K562 (cell line): Measurements from ENCODE around the gene PRKCSH. TPM values are rescaled to one million over a fixed set of nuclear protein-coding genes. Genes with fewer than 3 reads are reported as not detected.

Experiments used
- ATAC-seq: fragments of 200-7000 bp; cut with Tn5 transposase; 3 replicates; pipeline ENCODE4 v1.9.1; 2020; ENCODE audit warnings: moderate library complexity
- Bru-seq: library from RNA; stranded (reverse); fragments of 400-500 nt; gene quantifications from one replicate; lab custom pipeline; 2021; lab: Mats Ljungman, UMichigan
- BruChase-seq, 2 experiments: library from RNA; stranded (reverse); fragments of 400-500 nt; gene quantifications; one replicate each; lab custom pipeline; 2021; lab: Mats Ljungman, UMichigan
- BruUV-seq: library from RNA; stranded (reverse); fragments of 400-500 nt; replicated peaks from 2 replicates; lab custom pipeline; 2021; lab: Mats Ljungman, UMichigan
- CTCF ChIA-PET: fragments of 300-600 bp; formaldehyde crosslinking; extraction: SDS; loops from one replicate; lab custom pipeline; 2021; ENCODE audit warnings: low intra/inter-chr PET ratio; lab: Yijun Ruan, JAX
- POLR2A ChIA-PET: fragments of 300-600, 350-650 bp; sonication (Branson Sonifier 250); formaldehyde crosslinking; extraction: SDS; loops from one replicate; lab custom pipeline; 2021; ENCODE audit warnings: antibody characterized with exemption, inconsistent platforms; lab: Yijun Ruan, JAX
- DNase-seq, 4 experiments: peaks; one replicate each; pipeline versions ENCODE4 v3.0.0 to v3.0.0-alpha.2; 2011 to 2018; ENCODE audit warnings: low spot score in 3 of 4, mixed read lengths in 3 of 4; ENCODE audit errors: extremely low read depth in 1 of 4
- FAIRE-seq: peaks from 2 replicates; lab custom pipeline; 2011; peaks lifted over from hg19 to GRCh38; lab: Jason Lieb, UNC
- H2AFZ ChIP-seq: 2 replicates; pipeline ENCODE4 v1.6.0; 2011; ENCODE audit warnings: low read depth, low read length, control low read depth, inconsistent platforms
- H3K27ac ChIP-seq: fragments of 200-600 bp; 3 replicates; pipeline ENCODE4 v1.8.0; 2011; ENCODE audit warnings: low read depth, mild to moderate bottlenecking, control low read depth, inconsistent platforms, low read length, moderate library complexity, mixed read lengths; ENCODE audit errors: extremely low read depth
- H3K27me3 ChIP-seq, 2 experiments: fragments of 300-600 bp in 1 of 2; 2 replicates in 1 of 2; 3 replicates in 1 of 2; pipeline versions ENCODE4 v1.6.0 to v1.8.0; 2011; ENCODE audit warnings: inconsistent platforms in 2 of 2, low read length in 2 of 2, mild to moderate bottlenecking in 1 of 2, mixed read lengths in 1 of 2, moderate library complexity in 1 of 2; ENCODE audit not compliant: control insufficient read depth in 2 of 2, insufficient read depth in 2 of 2
- H3K36me3 ChIP-seq: fragments of 300-600 bp; 3 replicates; pipeline ENCODE4 v1.8.0; 2011; ENCODE audit warnings: mild to moderate bottlenecking, low read length, inconsistent platforms; ENCODE audit not compliant: control insufficient read depth, insufficient read depth
- H3K4me1 ChIP-seq, 2 experiments: fragments of 200-600 bp in 1 of 2; replicated peaks in 1 of 2; 2 replicates in 1 of 2; 3 replicates in 1 of 2; pipeline versions ENCODE4 v1.5.1 to v1.8.0; 2011; ENCODE audit warnings: inconsistent platforms in 2 of 2, low read length in 2 of 2, mild to moderate bottlenecking in 1 of 2, mixed read lengths in 1 of 2, moderate library complexity in 1 of 2; ENCODE audit not compliant: control insufficient read depth in 2 of 2, insufficient read depth in 2 of 2
- H3K4me2 ChIP-seq: 2 replicates; pipeline ENCODE4 v1.6.1; 2011; ENCODE audit warnings: low read length, control low read depth, inconsistent platforms, mixed read lengths; ENCODE audit not compliant: insufficient read depth
- H3K4me3 ChIP-seq: fragments of 200-600 bp; sonication (generic), shearing (Covaris generic); 2 replicates; pipeline ENCODE4 v1.5.1; 2016; ENCODE audit warnings: control low read depth, inconsistent platforms
- H3K79me2 ChIP-seq: fragments of 200-600 bp; 3 replicates; pipeline ENCODE4 v1.8.0; 2011; ENCODE audit warnings: low read length, inconsistent platforms; ENCODE audit not compliant: control insufficient read depth, insufficient read depth
- H3K9ac ChIP-seq, 2 experiments: 2 replicates each; pipeline versions ENCODE4 v1.6.0 to v1.6.1; 2011; ENCODE audit warnings: low read depth in 2 of 2, low read length in 2 of 2, control low read depth in 1 of 2, inconsistent platforms in 1 of 2, mild to moderate bottlenecking in 1 of 2, mixed read lengths in 1 of 2; ENCODE audit not compliant: insufficient read depth in 1 of 2
- H3K9me1 ChIP-seq: one replicate; pipeline ENCODE4 v1.6.0; 2011; ENCODE audit warnings: inconsistent platforms, mild to moderate bottlenecking, low read length, moderate library complexity; ENCODE audit not compliant: control insufficient read depth, insufficient read depth
- H3K9me3 ChIP-seq: replicated peaks from 2 replicates; pipeline ENCODE4 v1.5.1; 2011; ENCODE audit warnings: low read depth, low read length, inconsistent platforms; ENCODE audit not compliant: control insufficient read depth, insufficient read depth
- H4K20me1 ChIP-seq: replicated peaks from 2 replicates; pipeline ENCODE4 v1.6.1; 2011; ENCODE audit warnings: low read length, inconsistent platforms, mixed read lengths; ENCODE audit not compliant: control insufficient read depth, insufficient read depth
- DACH1 ChIP-seq: fragments of 450-650 bp; IDR thresholded peaks from 2 replicates; pipeline ENCODE4 v1.6.1; 2018; ENCODE audit not compliant: partially characterized antibody
- GABPB1 ChIP-seq: sonication (generic); formaldehyde crosslinking; IDR thresholded peaks from 2 replicates; pipeline ENCODE4 v1.8.0; 2022; ENCODE audit warnings: mild to moderate bottlenecking, missing genetic modification reagents
- POLR2AphosphoS2 ChIP-seq: IDR thresholded peaks from 2 replicates; pipeline ENCODE4 v1.6.1; 2012; ENCODE audit warnings: low read length, improper control_type of control experiment
- U2AF2 ChIP-seq: fragments of 200-400 bp; formaldehyde crosslinking; optimal IDR thresholded peaks from 2 replicates; pipeline ENCODE3; 2017; ENCODE audit warnings: low read depth, mild to moderate bottlenecking, low read length
- ZNF124 ChIP-seq: sonication (generic); formaldehyde crosslinking; IDR thresholded peaks from 2 replicates; pipeline ENCODE4 v1.8.1; 2022; ENCODE audit warnings: missing genetic modification reagents
- ZNF174 ChIP-seq: fragments of 250-450 bp; sonication (Bioruptor Pico); IDR thresholded peaks from 2 replicates; pipeline ENCODE4 v1.4.0; 2020; ENCODE audit warnings: mild to moderate bottlenecking
- ZNF3 ChIP-seq: fragments of 250-450 bp; sonication (Bioruptor Pico); IDR thresholded peaks from 2 replicates; pipeline ENCODE4 v1.5.0; 2021; ENCODE audit warnings: mild to moderate bottlenecking, moderate library complexity
- WGBS: fragments of 100-300 bp; shearing (Covaris generic); methylation state at CpG from one replicate; pipeline ENCODE4 v1.1.6; 2016; ENCODE audit warnings: low coverage, mixed read lengths; ENCODE audit not compliant: insufficient coverage; ENCODE audit errors: missing lambda C conversion rate; 5-methylcytosine and 5-hydroxymethylcytosine counted together
- in situ Hi-C: fragments of 300-500 bp; cut with MboI; formaldehyde crosslinking; loops from 4 replicates; pipeline ENCODE4 v1.15.0; 2018; ENCODE audit warnings: inconsistent platforms, mixed read lengths
- intact Hi-C: fragments of 100-400 bp; cut with micrococcal nuclease; formaldehyde crosslinking; loops from 2 replicates; pipeline ENCODE4 v1.14.2; 2022
- long read RNA-seq, 3 experiments: library from polyadenylated mRNA in 2 of 3; library from RNA in 1 of 3; unstranded in 2 of 3; stranded (forward) in 1 of 3; transcript quantifications; one replicate each; pipeline ENCODE4 v2.0.0, GENCODE V29; 2019 to 2022
- polyA minus RNA-seq, 3 experiments: library from RNA; depleted of rRNA, polyadenylated mRNA; stranded (reverse); fragments of >200 nt; gene quantifications; 2 replicates each; pipeline ENCODE4 v1.2.3, GENCODE V29; 2011
- polyA plus RNA-seq, 8 experiments: library from polyadenylated mRNA; depleted of rRNA in 4 of 8; stranded (reverse) in 5 of 8; unstranded in 3 of 8; fragments of >200 nt; fragmentation: Nextera tagmentation in 2 of 8; fragmentation: Illumina TruSeq in 1 of 8; extraction: Ambion mirVana in 2 of 8; extraction: Trizol in 1 of 8; gene quantifications; 2 replicates each; pipeline versions ENCODE4 v1.2.1 to v1.2.3, GENCODE V29; 2011 to 2014; ENCODE audit warnings: inconsistent platforms in 1 of 8, missing spikeins in 1 of 8
- total RNA-seq, 7 experiments: library from RNA; depleted of rRNA in 6 of 7; stranded (reverse); fragments of >200 nt in 6 of 7; fragmentation: Illumina TruSeq in 2 of 7; extraction: Trizol in 2 of 7; gene quantifications; 2 replicates each; pipeline versions ENCODE4 v1.2.1 to v1.2.3, GENCODE V29; 2011 to 2021; ENCODE audit warnings: low replicate concordance in 1 of 7
- TF ChIP-seq, protein P1 (sequence below): sonication (generic); formaldehyde crosslinking; IDR thresholded peaks from 2 replicates; pipeline ENCODE4 v1.8.1; 2023; ENCODE audit warnings: mild to moderate bottlenecking, missing genetic modification reagents, moderate library complexity
- TF ChIP-seq, protein P2 (sequence below), 2 experiments: fragments of 450-650 bp; conservative IDR thresholded peaks; 2 replicates each; pipeline ENCODE4 v1.6.1; 2017; ENCODE audit warnings: mild to moderate bottlenecking in 2 of 2, moderate library complexity in 2 of 2
- TF ChIP-seq, protein P3 (sequence below): sonication (generic); IDR thresholded peaks from 2 replicates; pipeline ENCODE4 v1.6.1; 2016

The PRKCSH gene, protein sequence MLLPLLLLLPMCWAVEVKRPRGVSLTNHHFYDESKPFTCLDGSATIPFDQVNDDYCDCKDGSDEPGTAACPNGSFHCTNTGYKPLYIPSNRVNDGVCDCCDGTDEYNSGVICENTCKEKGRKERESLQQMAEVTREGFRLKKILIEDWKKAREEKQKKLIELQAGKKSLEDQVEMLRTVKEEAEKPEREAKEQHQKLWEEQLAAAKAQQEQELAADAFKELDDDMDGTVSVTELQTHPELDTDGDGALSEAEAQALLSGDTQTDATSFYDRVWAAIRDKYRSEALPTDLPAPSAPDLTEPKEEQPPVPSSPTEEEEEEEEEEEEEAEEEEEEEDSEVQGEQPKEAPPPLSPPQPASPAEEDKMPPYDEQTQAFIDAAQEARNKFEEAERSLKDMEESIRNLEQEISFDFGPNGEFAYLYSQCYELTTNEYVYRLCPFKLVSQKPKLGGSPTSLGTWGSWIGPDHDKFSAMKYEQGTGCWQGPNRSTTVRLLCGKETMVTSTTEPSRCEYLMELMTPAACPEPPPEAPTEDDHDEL
- total RNA-seq (2011; cell fraction: chromatin; rRNA removed; ENCODE audit: low replicate concordance): 161 and 438 TPM in 2 replicates
- total RNA-seq (2011; cell fraction: nucleolus; rRNA removed): 419 and 446 TPM in 2 replicates
- total RNA-seq (2011; cell fraction: nucleoplasm; rRNA removed): 236 and 271 TPM in 2 replicates
- total RNA-seq (2014; rRNA removed): 99.4 and 135 TPM in 2 replicates
- total RNA-seq (2014; rRNA removed; fragmentation: Illumina TruSeq; extraction: Trizol): 25.6 and 28.4 TPM in 2 replicates
- total RNA-seq (2015; rRNA removed; fragmentation: Illumina TruSeq; extraction: Trizol): 48.1 and 52.1 TPM in 2 replicates
- 297 and 303 TPM in 2 replicates for total RNA-seq (2021)
- polyA plus RNA-seq (2011; rRNA removed): 39.1 and 96.2 TPM in 2 replicates
- 68.3 and 79.6 TPM in 2 replicates for polyA plus RNA-seq (2011; cell fraction: cytosol; rRNA removed)
- 221 and 243 TPM in 2 replicates for polyA plus RNA-seq (2011; cell fraction: nucleus; rRNA removed)
- 242 and 451 TPM in 2 replicates for polyA plus RNA-seq (2012)
- 155 and 235 TPM in 2 replicates for polyA plus RNA-seq (2014; fragmentation: Illumina TruSeq; extraction: Trizol)
- 1 to 10 TPM; 2.3 to 6.9 TPM for polyA plus RNA-seq (2014; fragmentation: Nextera tagmentation; extraction: Ambion mirVana)
- 76.5 and 88.9 TPM in 2 replicates for polyA plus RNA-seq (2014; rRNA removed)
- 31.6 and 32.5 TPM in 2 replicates for polyA minus RNA-seq (2011; rRNA and poly(A)+ RNA removed)
- polyA minus RNA-seq (2011; cell fraction: cytosol; rRNA and poly(A)+ RNA removed): 147 and 227 TPM in 2 replicates
- 56.5 and 75.8 TPM in 2 replicates for polyA minus RNA-seq (2011; cell fraction: nucleus; rRNA and poly(A)+ RNA removed)
- Bru-seq, nascent RNA: percentile 77 among the genes with signal in this experiment
- BruChase-seq, experiment 1, labeled RNA remaining after a 2-hour chase: percentile 75 among the genes with signal in this experiment
- percentile 81 among the genes with signal in this experiment for BruChase-seq, experiment 2, labeled RNA remaining after a 6-hour chase
- long read RNA-seq, experiment 1, partial matches to known transcripts: 102 of 191 reads
- long read RNA-seq, experiment 1, other reads (novel, unspliced or antisense): 83 of 191 reads
- long read RNA-seq, experiment 2, partial matches to known transcripts: 166 of 278 reads
- long read RNA-seq, experiment 2, other reads (novel, unspliced or antisense): 109 of 278 reads
- long read RNA-seq, experiment 3, partial matches to known transcripts: 1 of 9 reads
- long read RNA-seq, experiment 3, other reads (novel, unspliced or antisense): 7 of 9 reads

DNA sequence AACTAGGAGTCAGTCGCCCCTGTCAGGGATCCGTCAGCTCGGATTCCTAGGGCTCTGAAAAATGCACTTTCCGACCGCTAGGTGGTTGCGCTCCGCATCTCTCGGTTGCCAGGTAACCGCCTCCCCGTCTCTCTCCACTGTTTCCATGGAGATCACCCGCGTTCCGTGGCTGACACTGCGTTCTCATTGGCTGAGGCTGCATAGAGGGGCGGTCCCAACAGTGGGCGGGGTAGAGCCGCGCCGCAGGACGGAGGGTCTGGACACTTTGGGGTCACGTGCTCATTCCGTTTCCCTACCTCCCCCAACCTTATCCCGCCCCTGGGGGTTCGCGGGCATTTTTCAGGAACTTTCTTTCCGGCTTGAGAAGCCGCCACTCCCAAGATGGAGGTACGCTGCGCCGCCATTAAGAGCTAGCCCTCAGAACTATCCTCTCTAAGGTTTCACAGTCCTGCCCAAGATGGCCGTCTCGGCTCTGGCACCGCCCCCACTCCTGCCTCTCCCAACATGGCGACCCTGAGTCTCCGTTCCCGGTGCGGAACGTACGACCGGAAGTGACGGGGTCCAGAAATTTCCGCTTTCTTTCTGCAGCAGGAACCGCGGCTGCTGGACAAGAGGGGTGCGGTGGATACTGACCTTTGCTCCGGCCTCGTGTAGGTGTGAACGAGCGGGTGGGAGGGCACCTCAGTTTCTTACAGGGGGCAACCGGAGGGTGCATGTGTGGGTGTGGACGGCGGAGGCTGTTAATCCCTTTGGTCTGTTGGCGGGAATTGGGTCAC, at the start of gene PRKCSH, which contains the start of gene ODAD3:
TSS of gene PRKCSH (plus strand) at position 579 of the 776 bp plus-strand sequence. CDS start 483 bp downstream, outside the sequence.
TSS of gene ODAD3 (minus strand) at position 65 of the 776 bp plus-strand sequence. CDS start 105 bp downstream, outside the sequence.
- WGBS: under 1% methylated on average over 49 of the region's 53 CpGs
- H3K9ac ChIP-seq: peak within 1 kb of the TSS; percentile 67 to 96
- H3K27me3 ChIP-seq: no peaks in the 10 kb centered on the region
- FAIRE-seq (peak; percentile 100), DNase-seq (peak; percentile 99), ATAC-seq (peak; percentile 99)
- H3K79me2 ChIP-seq: peaks cover 20% of the 10 kb centered on the region
- in situ Hi-C loops (loop anchor here (5.0 kb wide), 1 partner anchor 138 kb away; the partner anchor contains the start of gene TSPAN16), intact Hi-C loops (loop anchor here (1.0 to 2.0 kb wide), 2 partner anchors 51 to 60 kb away; partner anchors contain the start of genes EPOR and SWSAP1)
- ChIA-PET POLR2A (interaction anchor here (0.5 to 1.4 kb wide), 12 partner anchors 17 to 505 kb away, joined by 3 to 6 read pairs (median 3); partner anchors contain the start of gene ELOF1), CTCF (interaction anchor here (0.7 kb wide), 1 partner anchor 204 kb away, joined by 3 read pairs; no protein-coding TSS in a partner anchor)
- peak within 1 kb of the TSS; percentile 65 for H3K4me3 ChIP-seq
- no TSS peak for BruUV-seq
- H3K27ac ChIP-seq: peak within 1 kb of the TSS; percentile 63
- no peaks in the 10 kb centered on the region for H4K20me1 ChIP-seq
- peaks cover 11 to 22% of the 10 kb centered on the region in 2 experiments; a peak in 4 of 5 replicates for H3K4me1 ChIP-seq
- H3K4me2 ChIP-seq: peak within 1 kb of the TSS; percentile 92
- peaks cover 5% of the 10 kb centered on the region for H3K9me1 ChIP-seq
- H3K9me3 ChIP-seq: no peaks in the 10 kb centered on the region
- peak within 1 kb of the TSS; percentile 98 for H2AFZ ChIP-seq
- H3K36me3 ChIP-seq: peaks cover 34% of the 10 kb centered on the region
- TF ChIP-seq ZNF124 (CRISPR knock-in tag): no peak
- TF ChIP-seq ZNF3: no peak
- no peak for TF ChIP-seq ZNF174 (CRISPR knock-in tag)
- no peak for TF ChIP-seq U2AF2
- peak; percentile 99 for TF ChIP-seq GABPB1 (CRISPR knock-in tag)
- TF ChIP-seq, protein P1, sequence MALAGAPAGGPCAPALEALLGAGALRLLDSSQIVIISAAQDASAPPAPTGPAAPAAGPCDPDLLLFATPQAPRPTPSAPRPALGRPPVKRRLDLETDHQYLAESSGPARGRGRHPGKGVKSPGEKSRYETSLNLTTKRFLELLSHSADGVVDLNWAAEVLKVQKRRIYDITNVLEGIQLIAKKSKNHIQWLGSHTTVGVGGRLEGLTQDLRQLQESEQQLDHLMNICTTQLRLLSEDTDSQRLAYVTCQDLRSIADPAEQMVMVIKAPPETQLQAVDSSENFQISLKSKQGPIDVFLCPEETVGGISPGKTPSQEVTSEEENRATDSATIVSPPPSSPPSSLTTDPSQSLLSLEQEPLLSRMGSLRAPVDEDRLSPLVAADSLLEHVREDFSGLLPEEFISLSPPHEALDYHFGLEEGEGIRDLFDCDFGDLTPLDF (CRISPR knock-in tag): peak; percentile 94
- no peak for TF ChIP-seq DACH1
- TF ChIP-seq, protein P2, sequence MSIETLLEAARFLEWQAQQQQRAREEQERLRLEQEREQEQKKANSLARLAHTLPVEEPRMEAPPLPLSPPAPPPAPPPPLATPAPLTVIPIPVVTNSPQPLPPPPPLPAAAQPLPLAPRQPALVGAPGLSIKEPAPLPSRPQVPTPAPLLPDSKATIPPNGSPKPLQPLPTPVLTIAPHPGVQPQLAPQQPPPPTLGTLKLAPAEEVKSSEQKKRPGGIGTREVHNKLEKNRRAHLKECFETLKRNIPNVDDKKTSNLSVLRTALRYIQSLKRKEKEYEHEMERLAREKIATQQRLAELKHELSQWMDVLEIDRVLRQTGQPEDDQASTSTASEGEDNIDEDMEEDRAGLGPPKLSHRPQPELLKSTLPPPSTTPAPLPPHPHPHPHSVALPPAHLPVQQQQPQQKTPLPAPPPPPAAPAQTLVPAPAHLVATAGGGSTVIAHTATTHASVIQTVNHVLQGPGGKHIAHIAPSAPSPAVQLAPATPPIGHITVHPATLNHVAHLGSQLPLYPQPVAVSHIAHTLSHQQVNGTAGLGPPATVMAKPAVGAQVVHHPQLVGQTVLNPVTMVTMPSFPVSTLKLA (conservative IDR thresholded peaks at IDR 0.05): peak; percentile 72 to 83
- TF ChIP-seq, protein P3, sequence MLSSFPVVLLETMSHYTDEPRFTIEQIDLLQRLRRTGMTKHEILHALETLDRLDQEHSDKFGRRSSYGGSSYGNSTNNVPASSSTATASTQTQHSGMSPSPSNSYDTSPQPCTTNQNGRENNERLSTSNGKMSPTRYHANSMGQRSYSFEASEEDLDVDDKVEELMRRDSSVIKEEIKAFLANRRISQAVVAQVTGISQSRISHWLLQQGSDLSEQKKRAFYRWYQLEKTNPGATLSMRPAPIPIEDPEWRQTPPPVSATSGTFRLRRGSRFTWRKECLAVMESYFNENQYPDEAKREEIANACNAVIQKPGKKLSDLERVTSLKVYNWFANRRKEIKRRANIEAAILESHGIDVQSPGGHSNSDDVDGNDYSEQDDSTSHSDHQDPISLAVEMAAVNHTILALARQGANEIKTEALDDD: no peak
- TF ChIP-seq POLR2AphosphoS2: no peak
